LNCAP (cell line): ENCODE data around the gene FAHD2B.
"Not testable (repeated sequence)": the region's sequence is repeated elsewhere in the genome, so short reads cannot be mapped to it uniquely, and the experiment has no call there.

ENCODE experiments used
- TF ChIP-seq, protein P1 (sequence below): fragments of 450-650 bp; IDR thresholded peaks from 2 replicates; pipeline ENCODE4 v1.5.1; 2017; ENCODE audit warnings: mild to moderate bottlenecking

FAHD2B gene, protein sequence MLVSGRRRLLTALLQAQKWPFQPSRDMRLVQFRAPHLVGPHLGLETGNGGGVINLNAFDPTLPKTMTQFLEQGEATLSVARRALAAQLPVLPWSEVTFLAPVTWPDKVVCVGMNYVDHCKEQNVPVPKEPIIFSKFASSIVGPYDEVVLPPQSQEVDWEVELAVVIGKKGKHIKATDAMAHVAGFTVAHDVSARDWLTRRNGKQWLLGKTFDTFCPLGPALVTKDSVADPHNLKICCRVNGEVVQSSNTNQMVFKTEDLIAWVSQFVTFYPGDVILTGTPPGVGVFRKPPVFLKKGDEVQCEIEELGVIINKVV

DNA sequence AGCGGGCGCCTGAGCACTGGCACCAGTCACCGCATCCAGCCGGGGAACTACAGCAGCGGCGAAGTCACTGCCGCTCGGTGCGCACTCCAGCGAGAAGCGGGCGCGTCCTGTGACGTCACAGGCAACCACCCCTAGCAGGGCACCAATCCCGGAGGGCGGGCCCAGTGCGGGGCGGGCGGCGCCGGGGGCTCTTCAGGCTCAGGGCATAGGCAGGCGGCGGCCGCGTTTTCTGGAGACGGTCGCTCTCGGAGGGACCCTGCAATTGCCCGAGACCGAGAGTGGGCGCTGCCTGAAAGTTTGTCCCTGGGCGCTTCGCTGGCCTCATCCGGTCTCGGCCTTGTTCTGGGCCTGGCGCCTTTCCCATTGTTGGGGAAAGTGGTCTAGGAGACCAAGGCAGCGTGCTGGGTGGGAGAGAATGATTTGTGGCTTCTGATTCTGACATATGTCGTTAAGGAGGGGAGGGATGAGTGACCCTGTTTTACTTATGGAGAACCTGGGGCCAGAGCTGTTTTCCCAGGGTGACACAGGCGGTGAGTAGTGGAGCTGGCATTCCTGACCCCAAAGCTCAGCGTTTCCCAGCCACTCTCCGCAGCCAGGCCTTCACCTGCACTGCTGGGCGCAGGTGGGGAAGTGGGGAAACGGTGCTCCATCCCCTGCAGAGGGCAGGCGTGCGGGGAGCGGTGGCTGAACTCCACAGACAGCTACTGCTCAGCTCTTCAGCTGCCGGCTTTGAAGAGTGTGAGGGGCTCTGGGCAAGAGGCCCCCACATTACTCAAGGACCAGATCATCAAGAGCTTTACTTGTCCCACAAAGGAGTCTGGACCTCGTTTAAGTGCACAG lies at the start of gene FAHD2B:
Gene FAHD2B, minus strand, starts transcription at position 111 of the 840 bp plus-strand sequence. CDS start 3,176 bp downstream, outside the sequence.
- TF ChIP-seq, protein P1, sequence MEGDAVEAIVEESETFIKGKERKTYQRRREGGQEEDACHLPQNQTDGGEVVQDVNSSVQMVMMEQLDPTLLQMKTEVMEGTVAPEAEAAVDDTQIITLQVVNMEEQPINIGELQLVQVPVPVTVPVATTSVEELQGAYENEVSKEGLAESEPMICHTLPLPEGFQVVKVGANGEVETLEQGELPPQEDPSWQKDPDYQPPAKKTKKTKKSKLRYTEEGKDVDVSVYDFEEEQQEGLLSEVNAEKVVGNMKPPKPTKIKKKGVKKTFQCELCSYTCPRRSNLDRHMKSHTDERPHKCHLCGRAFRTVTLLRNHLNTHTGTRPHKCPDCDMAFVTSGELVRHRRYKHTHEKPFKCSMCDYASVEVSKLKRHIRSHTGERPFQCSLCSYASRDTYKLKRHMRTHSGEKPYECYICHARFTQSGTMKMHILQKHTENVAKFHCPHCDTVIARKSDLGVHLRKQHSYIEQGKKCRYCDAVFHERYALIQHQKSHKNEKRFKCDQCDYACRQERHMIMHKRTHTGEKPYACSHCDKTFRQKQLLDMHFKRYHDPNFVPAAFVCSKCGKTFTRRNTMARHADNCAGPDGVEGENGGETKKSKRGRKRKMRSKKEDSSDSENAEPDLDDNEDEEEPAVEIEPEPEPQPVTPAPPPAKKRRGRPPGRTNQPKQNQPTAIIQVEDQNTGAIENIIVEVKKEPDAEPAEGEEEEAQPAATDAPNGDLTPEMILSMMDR: not testable (repeated sequence)

DNA sequence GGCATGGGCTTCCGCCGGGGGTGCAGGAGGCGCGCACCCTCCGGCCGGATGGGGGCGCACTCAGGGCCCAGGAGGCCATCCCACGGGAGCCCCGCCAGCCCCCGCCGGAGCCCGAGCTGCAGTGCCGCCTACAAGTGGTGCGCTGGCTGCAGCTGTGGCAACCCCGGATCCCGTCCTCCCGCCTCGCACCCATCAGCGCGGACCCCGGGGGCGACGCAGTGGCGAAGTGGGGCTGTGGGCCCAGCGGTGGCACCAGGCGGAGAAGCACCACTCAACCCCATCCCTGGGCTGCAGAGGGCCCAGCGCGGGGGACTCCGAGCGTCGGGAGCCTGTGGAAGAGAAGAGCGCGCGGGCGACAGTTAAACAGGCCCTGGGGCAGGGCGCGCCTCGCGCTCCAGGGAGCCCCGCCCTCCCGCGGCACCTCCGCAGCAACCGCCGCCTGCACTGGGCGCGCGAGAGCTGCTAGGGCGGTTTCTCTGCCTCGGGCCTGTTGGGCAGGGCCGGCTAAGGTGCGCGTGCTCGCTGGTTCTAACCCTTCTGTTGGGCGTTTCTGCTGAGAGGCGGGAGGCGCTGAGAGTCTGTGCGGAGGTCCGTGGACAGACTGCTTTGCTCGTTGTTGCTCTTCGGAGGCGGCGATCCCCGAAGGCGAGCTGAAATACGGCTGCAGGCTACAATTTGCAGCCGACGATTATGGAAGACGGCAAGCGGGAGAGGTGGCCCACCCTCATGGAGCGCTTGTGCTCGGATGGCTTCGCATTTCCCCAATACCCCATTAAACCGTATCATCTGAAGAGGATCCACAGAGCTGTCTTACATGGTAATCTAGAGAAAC lies 18.6 kb upstream of the FAHD2B start, which contains the start of gene ANKRD36:
Gene ANKRD36, plus strand, starts transcription at position 104 of the 832 bp plus-strand sequence. Its CDS starts 587 bp downstream, at position 691.
- TF ChIP-seq, protein P1: 0 out of 2 replicates have a peak, but pooled peaks have one; percentile 25

DNA sequence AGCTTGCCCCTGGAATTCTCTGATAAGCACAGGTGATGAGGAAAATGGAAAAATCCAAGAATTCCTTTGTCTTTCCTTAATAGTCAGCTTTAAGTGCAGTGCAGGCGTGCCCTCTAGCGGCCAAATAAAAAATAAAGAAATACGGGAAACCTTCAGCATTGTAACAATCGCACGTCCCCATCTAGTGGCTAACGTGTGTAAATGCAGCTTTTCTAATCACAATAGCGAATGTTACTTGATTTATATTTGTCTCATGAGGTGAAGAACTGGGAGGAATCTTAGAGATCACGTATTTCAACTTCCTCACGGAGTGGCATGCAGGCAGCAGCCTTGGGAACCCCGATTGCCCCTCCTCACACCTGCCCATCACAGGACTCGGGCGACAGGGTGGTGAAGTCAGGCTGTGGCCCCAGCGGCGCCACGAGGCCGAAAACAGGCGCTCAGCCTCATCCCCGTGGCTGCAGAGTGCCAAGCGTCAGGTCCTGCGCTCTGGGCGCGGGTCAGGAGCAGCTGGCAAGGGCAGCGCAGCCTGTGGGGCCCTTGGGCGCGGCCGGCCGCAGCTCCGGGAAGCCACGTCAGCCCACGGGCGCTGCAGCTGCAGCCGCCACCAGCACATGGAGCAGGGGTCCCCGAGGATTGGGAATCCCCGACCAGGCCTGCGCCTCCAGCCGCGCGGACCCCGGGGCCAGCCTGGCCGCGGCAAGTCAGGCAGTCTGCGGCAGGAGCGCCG lies 17.8 kb upstream of the FAHD2B start:
- TF ChIP-seq, protein P1: peak; percentile 77

DNA sequence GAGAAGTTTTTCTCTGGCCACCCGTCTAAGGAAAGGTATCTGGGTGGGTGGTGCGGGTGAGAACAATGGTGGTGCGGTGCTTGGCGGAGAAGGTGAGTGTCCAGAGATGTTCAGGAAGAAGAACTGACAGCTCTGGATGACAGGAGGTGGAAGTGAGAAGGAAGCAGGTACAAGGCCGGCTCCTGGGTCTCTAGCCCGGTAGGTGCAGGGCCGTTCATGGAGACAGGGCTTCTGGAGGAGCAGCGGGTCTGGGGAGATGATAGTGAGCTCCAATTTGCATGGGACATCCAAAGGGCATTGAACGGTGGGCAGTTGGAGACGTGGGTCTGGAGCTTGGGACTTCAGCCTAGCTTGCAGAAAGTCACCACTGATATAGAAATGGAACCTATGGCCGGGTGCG lies 979 bp upstream of the FAHD2B start:
- TF ChIP-seq, protein P1: no peak

DNA sequence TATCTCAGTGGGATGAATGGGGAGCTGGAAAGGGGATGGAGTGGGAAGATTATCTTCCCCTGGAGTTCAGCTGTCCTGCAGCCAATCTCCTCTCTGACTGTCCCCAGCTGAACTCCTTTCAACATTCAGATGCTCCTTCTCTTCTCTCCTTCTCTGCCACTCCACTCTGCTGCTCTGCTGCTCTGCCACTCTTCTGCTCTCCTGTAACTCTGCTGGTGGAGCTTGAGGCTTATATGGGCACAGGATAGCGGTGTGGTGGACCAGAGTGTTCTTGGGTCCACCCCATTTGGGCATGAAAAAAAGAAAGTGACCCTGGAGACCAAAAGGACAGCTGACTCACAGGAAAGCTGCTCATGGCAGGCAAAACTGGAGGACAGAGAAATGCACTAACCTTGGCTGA lies 26.6 kb downstream of the FAHD2B start:
- TF ChIP-seq, protein P1: no peak

DNA sequence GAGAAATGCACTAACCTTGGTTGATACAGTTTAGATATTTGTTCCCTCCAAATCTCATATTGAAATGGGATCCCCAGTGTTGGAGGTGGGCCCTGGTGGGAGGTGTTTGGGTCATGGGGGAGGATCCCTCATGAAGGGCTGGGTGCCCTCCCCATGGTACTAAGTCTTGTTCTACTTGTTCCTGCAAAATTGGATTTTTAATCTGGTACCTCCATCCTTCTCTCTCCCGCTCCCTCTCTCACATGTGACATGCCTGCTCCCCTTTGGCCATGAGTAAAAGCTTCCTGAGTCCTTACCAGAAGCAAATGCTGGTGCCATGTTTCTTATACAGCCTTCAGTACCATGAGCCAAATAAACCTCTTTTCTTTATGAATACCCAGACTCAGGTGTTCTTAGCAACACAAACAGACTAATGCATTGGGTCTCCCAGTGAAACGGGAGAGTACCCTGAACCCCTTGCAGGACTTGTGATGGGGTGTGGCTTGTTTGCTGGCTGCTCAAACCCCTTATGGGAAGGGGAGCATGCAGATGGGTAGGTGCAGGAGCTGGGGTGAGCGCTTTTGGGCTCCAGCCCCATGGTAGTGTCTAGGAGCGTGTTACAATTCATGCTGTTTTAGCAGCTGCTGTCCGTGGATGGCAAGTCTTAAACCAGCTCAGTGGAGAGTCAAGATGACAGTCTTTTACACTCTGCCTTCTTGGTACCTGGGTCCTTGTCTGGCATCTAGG lies 27.2 kb downstream of the FAHD2B start:
- TF ChIP-seq, protein P1: no peak
